Ovary (tissue), 9 donors: ENCODE results near the gene SEC62. TPM values are rescaled to one million over a fixed set of nuclear protein-coding genes. Genes with fewer than 3 reads are reported as not detected.

Source experiments
- DNase-seq, 5 donors: peaks; one replicate each; pipeline ENCODE4 v3.0.0-alpha.2; 2019 to 2020
- H3K27ac ChIP-seq, 2 donors: fragments of 200-600 bp; one replicate each; pipeline versions ENCODE4 v1.5.1 to v1.8.0; 2019 to 2022
- H3K27me3 ChIP-seq: fragments of 200-600 bp; one replicate; pipeline ENCODE4 v1.8.0; 2022
- H3K36me3 ChIP-seq: fragments of 200-600 bp; sonication (generic); one replicate; pipeline ENCODE4 v1.5.1; 2019
- H3K4me1 ChIP-seq: one replicate; pipeline ENCODE4 v1.8.1; 2013; ENCODE audit warnings: mild to moderate bottlenecking, moderate library complexity; ENCODE audit not compliant: insufficient read depth
- H3K4me3 ChIP-seq: fragments of 200-600 bp; sonication (generic); one replicate; pipeline ENCODE4 v1.5.1; 2017
- H3K9me3 ChIP-seq, 2 donors: fragments of 200-600 bp in 1 of 2; sonication (generic) in 1 of 2; one replicate each; pipeline versions ENCODE4 v1.5.1 to v1.8.1; 2013 to 2019; ENCODE audit warnings: mild to moderate bottlenecking in 1 of 2, moderate library complexity in 1 of 2
- CTCF ChIP-seq, 3 donors: fragments of 450-650 bp in 2 of 3; fragments of 200-600 bp in 1 of 3; IDR thresholded peaks; one replicate each; pipeline versions ENCODE4 v1.5.1 to v1.8.0; 2016 to 2022; ENCODE audit warnings: antibody characterized with exemption in 3 of 3, mild to moderate bottlenecking in 1 of 3
- EP300 ChIP-seq: sonication (generic); formaldehyde crosslinking; IDR thresholded peaks from one replicate; pipeline ENCODE4 v1.6.1; 2017; ENCODE audit warnings: antibody characterized with exemption
- POLR2A ChIP-seq: fragments of 450-650 bp; IDR thresholded peaks from one replicate; pipeline ENCODE4 v1.6.1; 2017; ENCODE audit warnings: antibody characterized with exemption, mild to moderate bottlenecking, moderate library complexity
- WGBS, 3 donors: extraction: QIAGEN DNeasy Blood & Tissue Kit in 1 of 3; methylation state at CpG; one replicate each; pipeline versions ENCODE4 v1.1.5 to v1.1.7; 2013 to 2017; 5-methylcytosine and 5-hydroxymethylcytosine counted together
- intact Hi-C, 4 donors: fragments of 100-400 bp; cut with DNase I; formaldehyde crosslinking; loops; one replicate each; pipeline versions ENCODE4 v1.11.0 to v1.15.1; 2022 to 2023
- polyA plus RNA-seq, 2 donors: library from polyadenylated mRNA; stranded (reverse); fragments of 200-250 nt in 1 of 2; fragments of 350-450 nt in 1 of 2; fragmentation: Illumina TruSeq in 1 of 2; extraction: RNeasy Lipid Tissue Mini Kit (QIAGEN cat#74804) in 1 of 2; gene quantifications; one replicate each; pipeline ENCODE4 v1.2.3, GENCODE V29; 2013 to 2014
- total RNA-seq, 7 donors: library from RNA; depleted of rRNA in 2 of 7; stranded (reverse); fragments of >200 nt in 2 of 7; fragmentation: NEBNext Ultra II Directional in 3 of 7; extraction: Animal tissue kit (Norgen Biotek cat#: 25700) in 3 of 7; gene quantifications; one replicate each; pipeline versions ENCODE4 v1.1.0 to v1.2.4, GENCODE V29; 2016 to 2023
- donor health status: DM: no; HTN: no; CAD: no; lungs with moderate emphysema.
- donor health status: DM: no; HTN: no; CAD: no.
- donor health status: Bipolar disorder and iron deficiency.
- donor health status: DM: yes; HTN: yes; CAD: no.
- donor health status: DM: no; HTN: no; CAD: no.
- donor health status: DM: yes; HTN: yes; CAD: no.

The SEC62 gene
- total and polyA plus RNA-seq, 9 donors = 34.0 to 178 (median 129) TPM

- H3K4me1 ChIP-seq = no peaks in the 10 kb centered on the region
- H3K9me3 ChIP-seq = no peaks in the 10 kb centered on the region
- intact Hi-C loops = no loop called here
- H3K36me3 ChIP-seq = no peaks in the 10 kb centered on the region
- DNase-seq = no peak
- no peak for TF ChIP-seq POLR2A
- TF ChIP-seq CTCF (IDR thresholded peaks at IDR 0.05) = no peak
- no peak for TF ChIP-seq EP300
- H3K4me3 ChIP-seq = no peak overlapping the region
- WGBS, 3 donors = 73 to 78% (median 76%) methylated on average over 5 of the region's 5 CpGs
- H3K27ac ChIP-seq = no peak overlapping the region
- no peaks in the 10 kb centered on the region for H3K27me3 ChIP-seq
These were observed 79.9 kb downstream of the SEC62 start for GRCh38 chr3:170046269-170047132.

GRCh38 chr3:170047133-170047404 is 80.5 kb downstream of the SEC62 start:
- WGBS, 3 donors = 92 to 97% (median 96%) methylated on average over 3 of the region's 3 CpGs
- intact Hi-C loops = no loop called here
- TF ChIP-seq POLR2A = no peak
- no peak for TF ChIP-seq CTCF (IDR thresholded peaks at IDR 0.05)
- TF ChIP-seq EP300 = no peak

More at GRCh38 chr3:170047133-170047404, 80.5 kb downstream of the SEC62 start:
- H3K9me3 ChIP-seq = no peaks in the 10 kb centered on the region
- H3K4me3 ChIP-seq = no peak overlapping the region
- no peaks in the 10 kb centered on the region for H3K36me3 ChIP-seq
- H3K27me3 ChIP-seq = no peaks in the 10 kb centered on the region
- no peaks in the 10 kb centered on the region for H3K4me1 ChIP-seq
- no peak for DNase-seq
- H3K27ac ChIP-seq = no peak overlapping the region

Other genes starting within 250 kb of the SEC62 start
- 100 to 1,000 TPM in 2 of 7 donors, 1 to 10 TPM in 5; 2.4 to 467 (median 5.2) TPM for gene TERC, start 201.7 kb upstream of the SEC62 start, total RNA-seq
- gene TERC, start 201.7 kb upstream of the SEC62 start, polyA plus RNA-seq = not detected
- 1 to 10 TPM in 6 of 7 donors, under 1 TPM in 1; 0.34 to 3.8 (median 3.1) TPM for gene ACTRT3, start 197.2 kb upstream of the SEC62 start, total RNA-seq
- gene ACTRT3, start 197.2 kb upstream of the SEC62 start, polyA plus RNA-seq = 1 to 10 TPM; 1.5 to 2.0 TPM
- gene MYNN, start 193.4 kb upstream of the SEC62 start, total RNA-seq = 10 to 100 TPM; 14.1 to 23.6 (median 20.0) TPM
- gene MYNN, start 193.4 kb upstream of the SEC62 start, polyA plus RNA-seq = 10 to 100 TPM; 10.1 to 10.3 TPM
- under 1 TPM in 5 of 7 donors, not detected in 2; 0.23 to 0.43 (median 0.26) TPM for gene LRRIQ4, start 153.9 kb upstream of the SEC62 start, total RNA-seq
- under 1 TPM; 0.05 to 0.17 TPM for gene LRRIQ4, start 153.9 kb upstream of the SEC62 start, polyA plus RNA-seq
- 1 to 10 TPM; 3.3 to 8.1 (median 4.3) TPM for gene LRRC34, start 153.9 kb upstream of the SEC62 start, total RNA-seq
- gene LRRC34, start 153.9 kb upstream of the SEC62 start, polyA plus RNA-seq = 1 to 10 TPM; 1.7 to 3.3 TPM
- not detected for gene LRRC31, start 96.9 kb upstream of the SEC62 start, total RNA-seq
- not detected for gene LRRC31, start 96.9 kb upstream of the SEC62 start, polyA plus RNA-seq
- not detected for gene SAMD7, start 55.2 kb upstream of the SEC62 start, total RNA-seq
- gene SAMD7, start 55.2 kb upstream of the SEC62 start, polyA plus RNA-seq = not detected
- gene GPR160, start 71.2 kb downstream of the SEC62 start, total RNA-seq = 1 to 10 TPM in 3 of 7 donors, under 1 TPM in 4; 0.35 to 6.1 (median 0.97) TPM
- 1 to 10 TPM in 1 of 2 donors, under 1 TPM in 1; 0.74 to 2.8 TPM for gene GPR160, start 71.2 kb downstream of the SEC62 start, polyA plus RNA-seq
- 100 to 1,000 TPM in 1 of 7 donors, 10 to 100 TPM in 6; 43.3 to 121 (median 91.3) TPM for gene PHC3, start 214.9 kb downstream of the SEC62 start, total RNA-seq
- 10 to 100 TPM in 1 of 2 donors, 1 to 10 TPM in 1; 9.9 to 37.8 TPM for gene PHC3, start 214.9 kb downstream of the SEC62 start, polyA plus RNA-seq